IMR-90 (cell line): ENCODE measurements around the gene CPED1. TPM values are rescaled to one million over a fixed set of nuclear protein-coding genes. Genes with fewer than 3 reads are reported as not detected.

Experiments
- ATAC-seq: fragments of 200-7000 bp; cut with Tn5 transposase; 2 replicates; pipeline ENCODE4 v1.9.1; 2020; ENCODE audit warnings: low read depth, mild to moderate bottlenecking, moderate library complexity
- BruUV-seq: library from RNA; stranded (reverse); fragments of 400-500 nt; replicated peaks from 2 replicates; lab custom pipeline; 2021; lab: Mats Ljungman, UMichigan
- CTCF ChIA-PET: fragments of 300-600 bp; formaldehyde crosslinking; extraction: SDS; loops from one replicate; lab custom pipeline; 2021; ENCODE audit warnings: antibody characterized with exemption; lab: Yijun Ruan, JAX
- POLR2A ChIA-PET: fragments of 300-600 bp; sonication (Branson Sonifier 250); formaldehyde crosslinking; loops from one replicate; lab custom pipeline; 2022; ENCODE audit warnings: antibody characterized with exemption; ENCODE audit not compliant: unreplicated experiment; lab: Charles Lee
- DNase-seq: peaks from one replicate; pipeline ENCODE4 v3.0.0; 2013
- H2AFZ ChIP-seq: replicated peaks from 2 replicates; pipeline ENCODE3; 2013; ENCODE audit warnings: low read length, mild to moderate bottlenecking; ENCODE audit not compliant: poor library complexity
- H2AK5ac ChIP-seq: 2 replicates; pipeline ENCODE4 v1.6.1; 2013; ENCODE audit warnings: low read depth, low read length, inconsistent platforms
- H2AK9ac ChIP-seq: replicated peaks from 2 replicates; pipeline ENCODE3; 2013; ENCODE audit warnings: mild to moderate bottlenecking, low read depth, low read length, moderate library complexity; ENCODE audit not compliant: poor library complexity
- H2BK120ac ChIP-seq: 2 replicates; pipeline ENCODE4 v1.6.1; 2013; ENCODE audit warnings: low read depth, low read length, inconsistent platforms
- H2BK15ac ChIP-seq: 3 replicates; pipeline ENCODE4 v1.6.1; 2013; ENCODE audit warnings: low read depth, low read length, inconsistent platforms
- H2BK20ac ChIP-seq: 2 replicates; pipeline ENCODE4 v1.6.1; 2013; ENCODE audit warnings: low read depth, mild to moderate bottlenecking, inconsistent platforms, low read length, moderate library complexity
- H2BK5ac ChIP-seq: 2 replicates; pipeline ENCODE4 v1.6.1; 2013; ENCODE audit warnings: mild to moderate bottlenecking, low read depth, low read length, inconsistent platforms; ENCODE audit not compliant: poor library complexity, severe bottlenecking
- H3K14ac ChIP-seq: replicated peaks from 2 replicates; pipeline ENCODE4 v1.6.1; 2013; ENCODE audit warnings: low read depth, low read length, inconsistent platforms
- H3K18ac ChIP-seq: 2 replicates; pipeline ENCODE4 v1.6.1; 2013; ENCODE audit warnings: low read depth, low read length, control low read depth
- H3K23ac ChIP-seq: 2 replicates; pipeline ENCODE4 v1.6.1; 2013; ENCODE audit warnings: low read depth, low read length, inconsistent platforms
- H3K27ac ChIP-seq: 2 replicates; pipeline ENCODE4 v1.5.1; 2013; ENCODE audit warnings: mild to moderate bottlenecking, control low read depth, low read length; ENCODE audit not compliant: insufficient read depth
- H3K27me3 ChIP-seq: 2 replicates; pipeline ENCODE4 v1.6.1; 2013; ENCODE audit warnings: low read length; ENCODE audit not compliant: control insufficient read depth, insufficient read depth
- H3K36me3 ChIP-seq: 2 replicates; pipeline ENCODE4 v1.6.1; 2013; ENCODE audit warnings: low read length, mixed read lengths; ENCODE audit not compliant: control insufficient read depth, insufficient read depth
- H3K4ac ChIP-seq: 2 replicates; pipeline ENCODE4 v1.6.1; 2013; ENCODE audit warnings: low read depth, low read length, inconsistent platforms
- H3K4me1 ChIP-seq: 2 replicates; pipeline ENCODE4 v1.6.1; 2013; ENCODE audit warnings: low read length, mixed read lengths; ENCODE audit not compliant: control insufficient read depth, insufficient read depth
- H3K4me2 ChIP-seq: 2 replicates; pipeline ENCODE4 v1.6.1; 2013; ENCODE audit warnings: low read depth, mild to moderate bottlenecking, control low read depth, low read length, moderate library complexity
- H3K4me3 ChIP-seq: 2 replicates; pipeline ENCODE4 v1.5.1; 2013; ENCODE audit warnings: low read depth, mild to moderate bottlenecking, control low read depth, low read length, moderate library complexity; ENCODE audit not compliant: insufficient read depth
- H3K56ac ChIP-seq: 2 replicates; pipeline ENCODE4 v1.6.1; 2013; ENCODE audit warnings: low read length, inconsistent platforms; ENCODE audit not compliant: insufficient read depth; ENCODE audit errors: extremely low read depth
- H3K79me1 ChIP-seq, 2 experiments: 2 replicates each; pipeline ENCODE4 v1.6.1; 2013; ENCODE audit warnings: low read length in 2 of 2, inconsistent platforms in 1 of 2, low read depth in 1 of 2
- H3K9ac ChIP-seq: 2 replicates; pipeline ENCODE4 v1.6.1; 2013; ENCODE audit warnings: low read depth, low read length, control low read depth
- H3K9me1 ChIP-seq: 2 replicates; pipeline ENCODE4 v1.6.1; 2013; ENCODE audit warnings: low read length, inconsistent platforms; ENCODE audit not compliant: insufficient read depth
- H3K9me3 ChIP-seq: 2 replicates; pipeline ENCODE4 v1.6.1; 2013; ENCODE audit warnings: low read length; ENCODE audit not compliant: control insufficient read depth, insufficient read depth
- H4K20me1 ChIP-seq: 2 replicates; pipeline ENCODE4 v1.6.1; 2013; ENCODE audit warnings: low read length, inconsistent platforms; ENCODE audit not compliant: insufficient read depth
- H4K5ac ChIP-seq: 2 replicates; pipeline ENCODE4 v1.6.1; 2013; ENCODE audit warnings: mild to moderate bottlenecking, low read depth, low read length, control low read depth
- H4K8ac ChIP-seq, 2 experiments: 2 replicates each; pipeline ENCODE4 v1.6.1; 2013; ENCODE audit warnings: low read depth in 2 of 2, low read length in 2 of 2, control low read depth in 1 of 2, inconsistent platforms in 1 of 2
- H4K91ac ChIP-seq: 2 replicates; pipeline ENCODE4 v1.6.1; 2013; ENCODE audit warnings: low read depth, low read length, inconsistent platforms; ENCODE audit not compliant: insufficient read depth
- BHLHE40 ChIP-seq: fragments of 150-350 bp; IDR thresholded peaks from 2 replicates; pipeline ENCODE4 v1.6.1; 2016; ENCODE audit warnings: mild to moderate bottlenecking, low read depth, low read length
- CHD1 ChIP-seq: IDR thresholded peaks from 2 replicates; pipeline ENCODE4 v1.6.1; 2012; ENCODE audit warnings: low read depth, low read length, improper control_type of control experiment
- CTCF ChIP-seq: conservative IDR thresholded peaks from 2 replicates; pipeline ENCODE4 v1.5.1; 2012; ENCODE audit warnings: mild to moderate bottlenecking, low read depth, low read length, improper control_type of control experiment
- ELK1 ChIP-seq: fragments of 150-350 bp; IDR thresholded peaks from 2 replicates; pipeline ENCODE4 v1.6.1; 2016; ENCODE audit warnings: low read depth, mild to moderate bottlenecking, low read length, moderate library complexity, borderline replicate concordance
- FOS ChIP-seq: fragments of 150-350 bp; IDR thresholded peaks from 2 replicates; pipeline ENCODE4 v1.6.1; 2016; ENCODE audit warnings: low read depth, low read length
- MAFK ChIP-seq: IDR thresholded peaks from 2 replicates; pipeline ENCODE4 v1.6.1; 2012; ENCODE audit warnings: low read depth, low read length, improper control_type of control experiment
- MAZ ChIP-seq: IDR thresholded peaks from 2 replicates; pipeline ENCODE4 v1.6.1; 2012; ENCODE audit warnings: low read depth, mild to moderate bottlenecking, low read length, improper control_type of control experiment, moderate library complexity, borderline replicate concordance
- MXI1 ChIP-seq: IDR thresholded peaks from 2 replicates; pipeline ENCODE4 v1.6.1; 2012; ENCODE audit warnings: low read depth, mild to moderate bottlenecking, low read length, moderate library complexity, borderline replicate concordance
- NFE2L2 ChIP-seq: fragments of 150-350 bp; IDR thresholded peaks from 2 replicates; pipeline ENCODE4 v1.6.1; 2016; ENCODE audit warnings: low read depth, mild to moderate bottlenecking, low read length
- POLR2A ChIP-seq: IDR thresholded peaks from 2 replicates; pipeline ENCODE4 v1.6.1; 2012; ENCODE audit warnings: mild to moderate bottlenecking, low read depth, low read length
- RAD21 ChIP-seq: IDR thresholded peaks from 2 replicates; pipeline ENCODE4 v1.6.1; 2012; ENCODE audit warnings: low read length, improper control_type of control experiment
- RCOR1 ChIP-seq: IDR thresholded peaks from 2 replicates; pipeline ENCODE4 v1.6.1; 2012; ENCODE audit warnings: mild to moderate bottlenecking, low read length, improper control_type of control experiment; ENCODE audit not compliant: insufficient replicate concordance
- RFX5 ChIP-seq: IDR thresholded peaks from 2 replicates; pipeline ENCODE4 v1.8.0; 2012; ENCODE audit warnings: low read depth, mild to moderate bottlenecking, low read length, moderate library complexity
- SMC3 ChIP-seq: fragments of 150-350 bp; IDR thresholded peaks from 2 replicates; pipeline ENCODE4 v1.6.1; 2016; ENCODE audit warnings: low read depth, mild to moderate bottlenecking, antibody characterized with exemption, low read length, moderate library complexity
- USF2 ChIP-seq: fragments of 150-350 bp; IDR thresholded peaks from 2 replicates; pipeline ENCODE4 v1.6.1; 2017; ENCODE audit warnings: mild to moderate bottlenecking, antibody characterized with exemption, low read length, low read depth
- dilution Hi-C: fragments of 300-500 bp; cut with HindIII; formaldehyde crosslinking; loops from one replicate; pipeline ENCODE4 v1.14.3; 2018; ENCODE audit warnings: low sequenced_read_pairs; ENCODE audit not compliant: unreplicated experiment
- in situ Hi-C: fragments of 300-500 bp; cut with MboI; formaldehyde crosslinking; loops from 3 replicates; pipeline ENCODE4 v1.14.3; 2019; ENCODE audit warnings: low sequenced_read_pairs, inconsistent platforms, mixed read lengths
- intact Hi-C: fragments of 100-400 bp; cut with micrococcal nuclease; formaldehyde crosslinking; loops from 2 replicates; pipeline ENCODE4 v1.10.0; 2022
- polyA plus RNA-seq, 3 experiments: library from polyadenylated mRNA; depleted of rRNA; stranded (reverse); fragments of >200 nt; gene quantifications; 2 replicates each; pipeline ENCODE4 v1.2.3, GENCODE V29; 2012; ENCODE audit warnings: low replicate concordance in 1 of 3
- total RNA-seq: library from RNA; depleted of rRNA; stranded (reverse); fragments of >200 nt; gene quantifications from 2 replicates; pipeline ENCODE4 v1.2.3, GENCODE V29; 2012

Gene CPED1
- total and polyA plus RNA-seq, 2 of the 4 experiments (the other 2 are of a cell fraction) = 31.2 to 96.8 TPM

- no peak overlapping the region for H3K9ac ChIP-seq
- peaks cover 5% of the 10 kb centered on the region; the same call in 1 of the 2 replicates for H3K4me1 ChIP-seq
- in situ Hi-C loops = loop anchor here (5.0 kb wide), 1 partner anchor 85 kb away; no protein-coding TSS in a partner anchor
- peaks cover 7% of the 10 kb centered on the region; the same call in 1 of the 2 replicates for H3K9me1 ChIP-seq
- H3K18ac ChIP-seq = peak overlapping the region; percentile 84; the same call in 1 of the 2 replicates
- peak overlapping the region; percentile 50; the same call in 1 of the 2 replicates for H3K56ac ChIP-seq
- no peak overlapping the region for H3K27ac ChIP-seq
- H3K9me3 ChIP-seq = no peaks in the 10 kb centered on the region
- ChIA-PET POLR2A (no interaction called here), CTCF (interaction anchor here (1.4 kb wide), 1 partner anchor 61 kb away, joined by 4 read pairs; no protein-coding TSS in a partner anchor)
- H4K91ac ChIP-seq = no peak overlapping the region; the same call in 1 of the 2 replicates
- no peaks in the 10 kb centered on the region for H4K20me1 ChIP-seq
- intact Hi-C loops = no loop called here
- H2BK120ac ChIP-seq = peak overlapping the region; percentile 79; the same call in 1 of the 2 replicates
- peak overlapping the region; percentile 83; the same call in 1 of the 2 replicates for H3K14ac ChIP-seq
- ATAC-seq (no peak), DNase-seq (no peak)
- H3K4me3 ChIP-seq = peak overlapping the region; percentile 46; the same call in 1 of the 2 replicates
- H2AK5ac ChIP-seq = no peak overlapping the region
- BruUV-seq = no TSS peak
- no peaks in the 10 kb centered on the region for H3K36me3 ChIP-seq
- H2BK5ac ChIP-seq = peak overlapping the region; percentile 90
- H4K5ac ChIP-seq = peak overlapping the region; percentile 85; the same call in 1 of the 2 replicates
- H3K4ac ChIP-seq = peak overlapping the region; percentile 65; the same call in 1 of the 2 replicates
- H3K23ac ChIP-seq = peak overlapping the region; percentile 81; the same call in 1 of the 2 replicates
- dilution Hi-C loops = loop anchor here (25.0 kb wide), 1 partner anchor 90 kb away; the partner anchor contains the start of gene CPED1
- H3K4me2 ChIP-seq = peak overlapping the region; percentile 97; the same call in 1 of the 2 replicates
- H3K79me1 ChIP-seq = peaks cover 30 to 55% of the 10 kb centered on the region in 2 experiments
- no peak overlapping the region for H2AK9ac ChIP-seq
- no peak overlapping the region for H4K8ac ChIP-seq
- peak overlapping the region; percentile 58; the same call in 1 of the 2 replicates for H2BK20ac ChIP-seq
- 0 out of 3 replicates have a peak overlapping the region, but pooled peaks have one; percentile 62 for H2BK15ac ChIP-seq
- no peak overlapping the region for H2AFZ ChIP-seq
- no peaks in the 10 kb centered on the region for H3K27me3 ChIP-seq
- TF ChIP-seq RCOR1 (no peak), USF2 (no peak), RFX5 (no peak), POLR2A (no peak), MAZ (no peak), ELK1 (no peak), RAD21 (no peak), CTCF (no peak), BHLHE40 (no peak), MXI1 (no peak), NFE2L2 (no peak), CHD1 (no peak), SMC3 (no peak), FOS (no peak), MAFK (no peak)
Measured at GRCh38 chr7:121077165-121077630, 88.7 kb downstream of the CPED1 start.
